ENCODE measurements around the gene ELOB. TPM values are rescaled to one million over a fixed set of nuclear protein-coding genes. Genes with fewer than 3 reads are reported as not detected.

ELOB gene
- total and polyA plus RNA-seq, 2 of the 8 experiments (the other 6 are each of a cell fraction or from before 2014, with no cell fraction given) = 237 to 1,357 TPM

- 96% methylated on average over 43 of the region's 44 CpGs; no CpG with 5 or more reads in 1 of the 2 experiments for WGBS, 2 experiments (ENCODE audit: extremely low coverage in 1 of 2, insufficient coverage in 1 of 2, insufficient read length in 1 of 2, insufficient replicate concordance in 2 of 2, low coverage in 1 of 2, low lambda C conversion rate in 2 of 2, missing lambda C conversion rate in 1 of 2)
- Histone ChIP-seq H3K18ac (ENCODE audit: extremely low read depth, low read length) (no peak overlapping the region), H3K14ac (ENCODE audit: insufficient read length) (no peak overlapping the region), H3K27me3 (replicated peaks in 1 of 4; ENCODE audit: control insufficient read depth in 3 of 4, extremely low read depth in 1 of 4, insufficient read depth in 3 of 4, low read length in 3 of 4) (no peaks in the 10 kb centered on the region), H2BK5ac (ENCODE audit: low read depth, low read length) (no peak overlapping the region; the same call in 1 of the 2 replicates), H3K23ac (ENCODE audit: insufficient read length) (no peak overlapping the region), H3K4me3 (ENCODE audit: extremely low read depth in 1 of 4, insufficient read depth in 2 of 4, low read depth in 3 of 4, low read length in 4 of 4) (no peak overlapping the region), H3K27ac (ENCODE audit: low read depth, low read length) (no peak overlapping the region), H2AK5ac (ENCODE audit: low read depth, low read length) (no peak overlapping the region), H3K4ac (replicated peaks; ENCODE audit: insufficient read length, low read depth, low read length) (no peak overlapping the region), H3K23me2 (ENCODE audit: low read depth, low read length) (no peaks in the 10 kb centered on the region), H3K56ac (replicated peaks; ENCODE audit: insufficient read length, low read depth, low read length) (no peak overlapping the region), H2BK15ac (ENCODE audit: low read length) (no peak overlapping the region), H2BK120ac (replicated peaks; ENCODE audit: low read depth, low read length) (no peak overlapping the region), H3K79me2 (ENCODE audit: control insufficient read depth in 1 of 2, insufficient read depth in 2 of 2, low read length in 2 of 2) (peaks cover 4 to 71% of the 10 kb centered on the region in 2 experiments; a peak in 3 of 4 replicates), H4K5ac (ENCODE audit: insufficient read length, low read depth, low read length) (no peak overlapping the region), H2AFZ (ENCODE audit: low read length) (no peak overlapping the region), H2BK20ac (ENCODE audit: low read length) (no peak overlapping the region), H2BK12ac (ENCODE audit: low read depth, low read length) (no peak overlapping the region), H3K79me1 (ENCODE audit: low read depth, low read length) (peaks cover 7% of the 10 kb centered on the region), H3K9ac (replicated peaks in 1 of 4; ENCODE audit: extremely low read depth in 1 of 4, low read depth in 3 of 4, low read length in 3 of 4) (no peak overlapping the region), H4K91ac (replicated peaks; ENCODE audit: insufficient read length, low read length) (no peak overlapping the region), H4K8ac (ENCODE audit: extremely low read depth, insufficient read depth, low read length) (no peak overlapping the region), H3K9me3 (ENCODE audit: insufficient read depth in 2 of 2, low read depth in 1 of 2, low read length in 1 of 2) (peaks cover 8 to 24% of the 10 kb centered on the region in 2 experiments; a peak in 3 of 4 replicates), H3K4me2 (ENCODE audit: insufficient read depth in 1 of 2, low read depth in 2 of 2, low read length in 2 of 2) (no peak overlapping the region), H4K20me1 (replicated peaks in 1 of 2; ENCODE audit: control insufficient read depth in 1 of 2, insufficient read depth in 2 of 2, low read length in 2 of 2) (peaks cover 23 to 37% of the 10 kb centered on the region in 2 experiments), H3K36me3 (ENCODE audit: control insufficient read depth in 2 of 4, insufficient read depth in 4 of 4, low read length in 3 of 4) (peaks cover 82 to 100% (median 96%) of the 10 kb centered on the region in 4 experiments), H3K4me1 (replicated peaks in 1 of 4; ENCODE audit: control insufficient read depth in 3 of 4, insufficient read depth in 4 of 4, low read length in 3 of 4) (peaks cover 0 to 3% (median under 1%) of the 10 kb centered on the region in 4 experiments; a peak in 3 of 7 replicates)
- no peak for FAIRE-seq
- CTCF ChIA-PET (ENCODE audit: partially characterized antibody) = interaction anchor here (0.5 kb wide), 1 partner anchor 52 kb away, joined by 3 read pairs; no protein-coding TSS in a partner anchor
- TF ChIP-seq CTBP2 (IDR thresholded peaks at IDR 0.05; ENCODE audit: borderline replicate concordance, insufficient read depth, insufficient read length, low read length) (no peak), KDM1A (IDR thresholded peaks at IDR 0.05; ENCODE audit: borderline replicate concordance, low read length) (no peak), POLR2A (IDR thresholded peaks at IDR 0.05; ENCODE audit: control extremely low read depth in 1 of 2, low read depth in 2 of 2, low read length in 2 of 2) (0 out of 3 replicates have a peak, but pooled peaks of 1 of the 2 experiments have one; percentile 14), NANOG (IDR thresholded peaks at IDR 0.05; ENCODE audit: insufficient read depth, low read depth, low read length, poor library complexity, severe bottlenecking) (no peak), BACH1 (IDR thresholded peaks at IDR 0.05; ENCODE audit: low read length) (no peak)
- POLR2A ChIA-PET (ENCODE audit: partially characterized antibody) = interaction anchor here (1.1 to 6.9 kb wide), 8 partner anchors 8 to 65 kb away, joined by 3 to 140 read pairs (median 12); partner anchors contain the start of genes ELOB and SRRM2
- no peak for DNase-seq (ENCODE audit: low read depth in 1 of 2, low spot score in 2 of 2)
Observed at GRCh38 chr16:2766430-2767139, 10.5 kb downstream of the ELOB start.
